GM23338 (cell line): Measurements from ENCODE around the gene MAGI3. TPM values are rescaled to one million over a fixed set of nuclear protein-coding genes. Genes with fewer than 3 reads are reported as not detected.

Source experiments
- ATAC-seq: fragments of 200-7000 bp; cut with Tn5 transposase; 3 replicates; pipeline ENCODE4 v1.9.1; 2020
- DNase-seq: peaks from one replicate; pipeline ENCODE4 v3.0.0-alpha.2; 2015; ENCODE audit warnings: low spot score
- H2AFZ ChIP-seq: fragments of 200-600 bp; sonication (generic); 2 replicates; pipeline ENCODE4 v1.8.0; 2016; ENCODE audit warnings: antibody characterized with exemption, mild to moderate bottlenecking, moderate library complexity
- H3F3A ChIP-seq: fragments of 200-600 bp; sonication (generic); replicated peaks from 2 replicates; pipeline ENCODE4 v1.8.0; 2017; ENCODE audit warnings: antibody characterized with exemption, mixed run types, low read depth
- H3K27ac ChIP-seq: fragments of 200-600 bp; sonication (generic); 2 replicates; pipeline ENCODE4 v1.6.1; 2016; ENCODE audit warnings: low read depth
- H3K27me3 ChIP-seq: fragments of 200-600 bp; sonication (generic); 2 replicates; pipeline ENCODE4 v1.8.0; 2016; ENCODE audit warnings: mild to moderate bottlenecking, mixed run types, moderate library complexity; ENCODE audit not compliant: insufficient read depth
- H3K36me3 ChIP-seq: fragments of 200-600 bp; sonication (generic); 2 replicates; pipeline ENCODE4 v1.8.0; 2016; ENCODE audit warnings: mild to moderate bottlenecking; ENCODE audit not compliant: insufficient read depth
- H3K4me1 ChIP-seq: fragments of 200-600 bp; sonication (generic); 2 replicates; pipeline ENCODE4 v1.8.0; 2016; ENCODE audit warnings: mild to moderate bottlenecking, moderate library complexity; ENCODE audit not compliant: insufficient read depth
- H3K4me2 ChIP-seq: fragments of 200-600 bp; sonication (generic); 2 replicates; pipeline ENCODE4 v1.7.1; 2017; ENCODE audit warnings: mixed run types
- H3K4me3 ChIP-seq: fragments of 200-600 bp; sonication (generic); 2 replicates; pipeline ENCODE4 v1.6.1; 2016; ENCODE audit warnings: mixed run types
- H3K79me2 ChIP-seq: fragments of 200-600 bp; sonication (generic); replicated peaks from 2 replicates; pipeline ENCODE4 v1.8.0; 2017; ENCODE audit warnings: mild to moderate bottlenecking; ENCODE audit not compliant: insufficient read depth
- H3K9me2 ChIP-seq: fragments of 200-600 bp; sonication (generic); 2 replicates; pipeline ENCODE4 v1.8.0; 2017; ENCODE audit not compliant: insufficient read depth
- H4K20me1 ChIP-seq: fragments of 200-600 bp; sonication (generic); replicated peaks from 2 replicates; pipeline ENCODE4 v1.8.0; 2017; ENCODE audit warnings: mild to moderate bottlenecking; ENCODE audit not compliant: insufficient read depth
- H3K27ac Mint-ChIP-seq: 2 replicates; pipeline ENCODE4 v1.8.0; 2020; ENCODE audit warnings: inconsistent platforms, mild to moderate bottlenecking, moderate library complexity, mixed read lengths
- H3K27me3 Mint-ChIP-seq: 3 replicates; pipeline ENCODE4 v1.8.0; 2022; ENCODE audit warnings: low read depth, mild to moderate bottlenecking, moderate library complexity, mixed read lengths, inconsistent platforms; ENCODE audit not compliant: insufficient read depth, poor library complexity
- H3K36me3 Mint-ChIP-seq: 3 replicates; pipeline ENCODE4 v1.8.0; 2021; ENCODE audit warnings: low read depth, mild to moderate bottlenecking, inconsistent platforms, moderate library complexity, mixed read lengths
- H3K4me1 Mint-ChIP-seq: 3 replicates; pipeline ENCODE4 v1.8.0; 2020; ENCODE audit warnings: mild to moderate bottlenecking, inconsistent platforms, mixed read lengths
- H3K4me3 Mint-ChIP-seq: 3 replicates; pipeline ENCODE4 v1.8.0; 2021; ENCODE audit warnings: moderate library complexity, mild to moderate bottlenecking, inconsistent platforms, mixed read lengths
- H3K9me3 Mint-ChIP-seq: 3 replicates; pipeline ENCODE4 v1.8.0; 2020; ENCODE audit warnings: moderate library complexity, mild to moderate bottlenecking, inconsistent platforms, mixed read lengths
- EZH2 ChIP-seq: fragments of 200-600 bp; sonication (generic); IDR thresholded peaks from one replicate; pipeline ENCODE4 v1.8.0; 2017; ENCODE audit warnings: antibody characterized with exemption, mild to moderate bottlenecking, low read depth; ENCODE audit not compliant: unreplicated experiment
- EZH2phosphoT487 ChIP-seq: fragments of 200-600 bp; sonication (generic); IDR thresholded peaks from one replicate; pipeline ENCODE4 v1.8.1; 2018; ENCODE audit warnings: antibody characterized with exemption; ENCODE audit not compliant: unreplicated experiment
- polyA plus RNA-seq: library from polyadenylated mRNA; unstranded; fragments of >200 nt; fragmentation: Nextera tagmentation; extraction: Ambion mirVana; gene quantifications from 2 replicates; pipeline ENCODE4 v1.2.1, GENCODE V29; 2016
- total RNA-seq: library from RNA; depleted of rRNA; stranded (reverse); fragments of >200 nt; shearing (Covaris generic); gene quantifications from 2 replicates; pipeline ENCODE4 v1.2.3, GENCODE V29; 2014
- TF ChIP-seq, protein P1 (sequence below): IDR thresholded peaks from one replicate; pipeline ENCODE4 v1.6.1; 2018; ENCODE audit warnings: antibody characterized with exemption; ENCODE audit not compliant: unreplicated experiment
- TF ChIP-seq, protein P2 (sequence below): fragments of 250-450 bp; sonication (Bioruptor Pico); IDR thresholded peaks from 2 replicates; pipeline ENCODE4 v1.5.0; 2020; ENCODE audit warnings: mild to moderate bottlenecking, moderate library complexity
- TF ChIP-seq, protein P3 (sequence below): IDR thresholded peaks from 2 replicates; pipeline ENCODE4 v1.6.1; 2016; ENCODE audit warnings: antibody characterized with exemption

Gene MAGI3
- total and polyA plus RNA-seq, 2 experiments from 2014 or later = 3.9 to 10.0 TPM

DNA sequence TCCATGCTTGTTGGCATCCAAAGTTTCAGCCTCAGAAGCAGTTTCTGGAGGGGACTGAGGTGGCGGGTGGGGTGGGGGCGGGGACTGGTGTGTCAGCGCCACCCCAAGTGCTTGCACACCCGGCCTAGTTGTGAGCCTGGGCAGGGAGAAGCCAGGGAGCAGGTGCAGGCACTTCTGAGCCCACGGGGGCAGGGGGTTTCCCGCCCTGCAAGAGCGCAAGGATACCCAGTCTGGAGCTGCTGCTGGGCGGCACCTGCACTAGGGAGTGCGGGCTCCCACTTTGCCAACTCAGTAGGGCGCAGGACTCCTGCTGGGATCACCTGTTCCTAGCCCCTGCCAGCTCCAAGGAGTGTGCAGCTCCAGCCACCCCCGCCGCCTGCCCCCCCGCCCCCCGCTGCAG, 33.5 kb downstream of the MAGI3 start:
- DNase-seq (no peak), ATAC-seq (no peak)
- Histone ChIP-seq H3K27me3 (no peaks in the 10 kb centered on the region), H3K27ac (no peak overlapping the region), H3K4me3 (no peak overlapping the region), H2AFZ (no peak overlapping the region), H3K4me2 (no peak overlapping the region), H3K4me1 (no peaks in the 10 kb centered on the region), H4K20me1 (no peaks in the 10 kb centered on the region), H3K79me2 (no peaks in the 10 kb centered on the region), H3K36me3 (no peaks in the 10 kb centered on the region), H3K9me2 (no peaks in the 10 kb centered on the region), H3F3A (no peaks in the 10 kb centered on the region)
- no peak overlapping the region for H3K4me3 Mint-ChIP-seq
- H3K4me1 Mint-ChIP-seq = no peaks in the 10 kb centered on the region
- H3K27ac Mint-ChIP-seq = no peak overlapping the region
- TF ChIP-seq EZH2 (no peak), EZH2phosphoT487 (no peak)
- TF ChIP-seq, protein P1, sequence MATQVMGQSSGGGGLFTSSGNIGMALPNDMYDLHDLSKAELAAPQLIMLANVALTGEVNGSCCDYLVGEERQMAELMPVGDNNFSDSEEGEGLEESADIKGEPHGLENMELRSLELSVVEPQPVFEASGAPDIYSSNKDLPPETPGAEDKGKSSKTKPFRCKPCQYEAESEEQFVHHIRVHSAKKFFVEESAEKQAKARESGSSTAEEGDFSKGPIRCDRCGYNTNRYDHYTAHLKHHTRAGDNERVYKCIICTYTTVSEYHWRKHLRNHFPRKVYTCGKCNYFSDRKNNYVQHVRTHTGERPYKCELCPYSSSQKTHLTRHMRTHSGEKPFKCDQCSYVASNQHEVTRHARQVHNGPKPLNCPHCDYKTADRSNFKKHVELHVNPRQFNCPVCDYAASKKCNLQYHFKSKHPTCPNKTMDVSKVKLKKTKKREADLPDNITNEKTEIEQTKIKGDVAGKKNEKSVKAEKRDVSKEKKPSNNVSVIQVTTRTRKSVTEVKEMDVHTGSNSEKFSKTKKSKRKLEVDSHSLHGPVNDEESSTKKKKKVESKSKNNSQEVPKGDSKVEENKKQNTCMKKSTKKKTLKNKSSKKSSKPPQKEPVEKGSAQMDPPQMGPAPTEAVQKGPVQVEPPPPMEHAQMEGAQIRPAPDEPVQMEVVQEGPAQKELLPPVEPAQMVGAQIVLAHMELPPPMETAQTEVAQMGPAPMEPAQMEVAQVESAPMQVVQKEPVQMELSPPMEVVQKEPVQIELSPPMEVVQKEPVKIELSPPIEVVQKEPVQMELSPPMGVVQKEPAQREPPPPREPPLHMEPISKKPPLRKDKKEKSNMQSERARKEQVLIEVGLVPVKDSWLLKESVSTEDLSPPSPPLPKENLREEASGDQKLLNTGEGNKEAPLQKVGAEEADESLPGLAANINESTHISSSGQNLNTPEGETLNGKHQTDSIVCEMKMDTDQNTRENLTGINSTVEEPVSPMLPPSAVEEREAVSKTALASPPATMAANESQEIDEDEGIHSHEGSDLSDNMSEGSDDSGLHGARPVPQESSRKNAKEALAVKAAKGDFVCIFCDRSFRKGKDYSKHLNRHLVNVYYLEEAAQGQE = no peak
- TF ChIP-seq, protein P2, sequence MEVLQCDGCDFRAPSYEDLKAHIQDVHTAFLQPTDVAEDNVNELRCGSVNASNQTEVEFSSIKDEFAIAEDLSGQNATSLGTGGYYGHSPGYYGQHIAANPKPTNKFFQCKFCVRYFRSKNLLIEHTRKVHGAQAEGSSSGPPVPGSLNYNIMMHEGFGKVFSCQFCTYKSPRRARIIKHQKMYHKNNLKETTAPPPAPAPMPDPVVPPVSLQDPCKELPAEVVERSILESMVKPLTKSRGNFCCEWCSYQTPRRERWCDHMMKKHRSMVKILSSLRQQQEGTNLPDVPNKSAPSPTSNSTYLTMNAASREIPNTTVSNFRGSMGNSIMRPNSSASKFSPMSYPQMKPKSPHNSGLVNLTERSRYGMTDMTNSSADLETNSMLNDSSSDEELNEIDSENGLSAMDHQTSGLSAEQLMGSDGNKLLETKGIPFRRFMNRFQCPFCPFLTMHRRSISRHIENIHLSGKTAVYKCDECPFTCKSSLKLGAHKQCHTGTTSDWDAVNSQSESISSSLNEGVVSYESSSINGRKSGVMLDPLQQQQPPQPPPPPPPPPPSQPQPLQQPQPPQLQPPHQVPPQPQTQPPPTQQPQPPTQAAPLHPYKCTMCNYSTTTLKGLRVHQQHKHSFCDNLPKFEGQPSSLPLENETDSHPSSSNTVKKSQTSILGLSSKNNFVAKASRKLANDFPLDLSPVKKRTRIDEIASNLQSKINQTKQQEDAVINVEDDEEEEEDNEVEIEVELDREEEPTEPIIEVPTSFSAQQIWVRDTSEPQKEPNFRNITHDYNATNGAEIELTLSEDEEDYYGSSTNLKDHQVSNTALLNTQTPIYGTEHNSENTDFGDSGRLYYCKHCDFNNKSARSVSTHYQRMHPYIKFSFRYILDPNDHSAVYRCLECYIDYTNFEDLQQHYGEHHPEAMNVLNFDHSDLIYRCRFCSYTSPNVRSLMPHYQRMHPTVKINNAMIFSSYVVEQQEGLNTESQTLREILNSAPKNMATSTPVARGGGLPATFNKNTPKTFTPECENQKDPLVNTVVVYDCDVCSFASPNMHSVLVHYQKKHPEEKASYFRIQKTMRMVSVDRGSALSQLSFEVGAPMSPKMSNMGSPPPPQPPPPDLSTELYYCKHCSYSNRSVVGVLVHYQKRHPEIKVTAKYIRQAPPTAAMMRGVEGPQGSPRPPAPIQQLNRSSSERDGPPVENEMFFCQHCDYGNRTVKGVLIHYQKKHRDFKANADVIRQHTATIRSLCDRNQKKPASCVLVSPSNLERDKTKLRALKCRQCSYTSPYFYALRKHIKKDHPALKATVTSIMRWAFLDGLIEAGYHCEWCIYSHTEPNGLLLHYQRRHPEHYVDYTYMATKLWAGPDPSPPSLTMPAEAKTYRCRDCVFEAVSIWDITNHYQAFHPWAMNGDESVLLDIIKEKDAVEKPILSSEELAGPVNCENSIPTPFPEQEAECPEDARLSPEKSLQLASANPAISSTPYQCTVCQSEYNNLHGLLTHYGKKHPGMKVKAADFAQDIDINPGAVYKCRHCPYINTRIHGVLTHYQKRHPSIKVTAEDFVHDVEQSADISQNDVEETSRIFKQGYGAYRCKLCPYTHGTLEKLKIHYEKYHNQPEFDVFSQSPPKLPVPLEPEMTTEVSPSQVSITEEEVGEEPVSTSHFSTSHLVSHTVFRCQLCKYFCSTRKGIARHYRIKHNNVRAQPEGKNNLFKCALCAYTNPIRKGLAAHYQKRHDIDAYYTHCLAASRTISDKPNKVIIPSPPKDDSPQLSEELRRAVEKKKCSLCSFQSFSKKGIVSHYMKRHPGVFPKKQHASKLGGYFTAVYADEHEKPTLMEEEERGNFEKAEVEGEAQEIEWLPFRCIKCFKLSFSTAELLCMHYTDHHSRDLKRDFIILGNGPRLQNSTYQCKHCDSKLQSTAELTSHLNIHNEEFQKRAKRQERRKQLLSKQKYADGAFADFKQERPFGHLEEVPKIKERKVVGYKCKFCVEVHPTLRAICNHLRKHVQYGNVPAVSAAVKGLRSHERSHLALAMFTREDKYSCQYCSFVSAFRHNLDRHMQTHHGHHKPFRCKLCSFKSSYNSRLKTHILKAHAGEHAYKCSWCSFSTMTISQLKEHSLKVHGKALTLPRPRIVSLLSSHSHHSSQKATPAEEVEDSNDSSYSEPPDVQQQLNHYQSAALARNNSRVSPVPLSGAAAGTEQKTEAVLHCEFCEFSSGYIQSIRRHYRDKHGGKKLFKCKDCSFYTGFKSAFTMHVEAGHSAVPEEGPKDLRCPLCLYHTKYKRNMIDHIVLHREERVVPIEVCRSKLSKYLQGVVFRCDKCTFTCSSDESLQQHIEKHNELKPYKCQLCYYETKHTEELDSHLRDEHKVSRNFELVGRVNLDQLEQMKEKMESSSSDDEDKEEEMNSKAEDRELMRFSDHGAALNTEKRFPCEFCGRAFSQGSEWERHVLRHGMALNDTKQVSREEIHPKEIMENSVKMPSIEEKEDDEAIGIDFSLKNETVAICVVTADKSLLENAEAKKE (CRISPR knock-in tag) = no peak
- TF ChIP-seq, protein P3, sequence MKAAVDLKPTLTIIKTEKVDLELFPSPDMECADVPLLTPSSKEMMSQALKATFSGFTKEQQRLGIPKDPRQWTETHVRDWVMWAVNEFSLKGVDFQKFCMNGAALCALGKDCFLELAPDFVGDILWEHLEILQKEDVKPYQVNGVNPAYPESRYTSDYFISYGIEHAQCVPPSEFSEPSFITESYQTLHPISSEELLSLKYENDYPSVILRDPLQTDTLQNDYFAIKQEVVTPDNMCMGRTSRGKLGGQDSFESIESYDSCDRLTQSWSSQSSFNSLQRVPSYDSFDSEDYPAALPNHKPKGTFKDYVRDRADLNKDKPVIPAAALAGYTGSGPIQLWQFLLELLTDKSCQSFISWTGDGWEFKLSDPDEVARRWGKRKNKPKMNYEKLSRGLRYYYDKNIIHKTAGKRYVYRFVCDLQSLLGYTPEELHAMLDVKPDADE = no peak
- peaks cover 15% of the 10 kb centered on the region for H3K9me3 Mint-ChIP-seq
- no peaks in the 10 kb centered on the region for H3K27me3 Mint-ChIP-seq
- H3K36me3 Mint-ChIP-seq = peaks cover 15% of the 10 kb centered on the region
